Nephron (organoid): Measurements from ENCODE around the gene MYO1F.

Experiments used
- H3K27ac Mint-ChIP-seq, 3 experiments: 2 replicates each; pipeline ENCODE4 v1.8.0; 2020; ENCODE audit warnings: mixed read lengths in 3 of 3, mild to moderate bottlenecking in 2 of 3, moderate library complexity in 1 of 3
- H3K27me3 Mint-ChIP-seq: 2 replicates; pipeline ENCODE4 v1.8.0; 2021; ENCODE audit warnings: low read depth, mild to moderate bottlenecking, moderate library complexity, mixed read lengths
- H3K36me3 Mint-ChIP-seq: 2 replicates; pipeline ENCODE4 v1.8.0; 2020; ENCODE audit warnings: low read depth, mixed read lengths
- H3K4me1 Mint-ChIP-seq: 2 replicates; pipeline ENCODE4 v1.8.0; 2020; ENCODE audit warnings: mixed read lengths
- H3K4me3 Mint-ChIP-seq, 3 experiments: 2 replicates each; pipeline ENCODE4 v1.8.0; 2020; ENCODE audit warnings: mild to moderate bottlenecking in 3 of 3, mixed read lengths in 3 of 3, moderate library complexity in 2 of 3
- H3K9me3 Mint-ChIP-seq: 2 replicates; pipeline ENCODE4 v1.8.0; 2020; ENCODE audit warnings: mixed read lengths
- TF ChIP-seq, protein P1 (sequence below), 3 experiments: fragments of 200-600 bp; sonication (generic); IDR thresholded peaks; one replicate each; pipeline ENCODE4 v1.5.0; 2021; ENCODE audit warnings: antibody characterized with exemption in 3 of 3; ENCODE audit not compliant: unreplicated experiment in 3 of 3

The MYO1F gene

DNA sequence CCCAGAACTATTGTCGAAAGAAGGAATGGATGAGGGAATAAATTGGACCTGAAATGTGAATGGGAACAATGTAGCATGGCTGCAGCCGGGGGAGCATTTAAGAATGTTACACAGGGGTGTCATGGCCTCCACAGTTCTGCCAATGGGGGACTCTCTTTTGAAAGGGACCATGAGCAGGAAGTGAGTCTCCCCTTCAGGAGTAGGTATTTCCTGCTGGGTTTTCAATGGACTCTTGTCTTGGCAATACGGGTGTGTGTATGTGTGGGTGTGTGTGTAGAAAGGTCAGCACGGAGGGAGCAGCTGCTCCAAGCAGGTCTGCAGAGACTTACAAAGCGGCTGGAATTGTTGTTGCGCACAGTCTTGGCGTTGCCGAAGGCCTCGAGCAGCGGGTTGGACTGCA is 24.4 kb downstream of the MYO1F start:
- Mint-ChIP-seq H3K9me3 (no peaks in the 10 kb centered on the region), H3K4me1 (no peaks in the 10 kb centered on the region), H3K27me3 (no peaks in the 10 kb centered on the region), H3K36me3 (peaks cover 5% of the 10 kb centered on the region), H3K27ac (peak overlapping the region in 1 of 3 experiments; percentile 8), H3K4me3 (no peak overlapping the region)
- TF ChIP-seq, protein P1, sequence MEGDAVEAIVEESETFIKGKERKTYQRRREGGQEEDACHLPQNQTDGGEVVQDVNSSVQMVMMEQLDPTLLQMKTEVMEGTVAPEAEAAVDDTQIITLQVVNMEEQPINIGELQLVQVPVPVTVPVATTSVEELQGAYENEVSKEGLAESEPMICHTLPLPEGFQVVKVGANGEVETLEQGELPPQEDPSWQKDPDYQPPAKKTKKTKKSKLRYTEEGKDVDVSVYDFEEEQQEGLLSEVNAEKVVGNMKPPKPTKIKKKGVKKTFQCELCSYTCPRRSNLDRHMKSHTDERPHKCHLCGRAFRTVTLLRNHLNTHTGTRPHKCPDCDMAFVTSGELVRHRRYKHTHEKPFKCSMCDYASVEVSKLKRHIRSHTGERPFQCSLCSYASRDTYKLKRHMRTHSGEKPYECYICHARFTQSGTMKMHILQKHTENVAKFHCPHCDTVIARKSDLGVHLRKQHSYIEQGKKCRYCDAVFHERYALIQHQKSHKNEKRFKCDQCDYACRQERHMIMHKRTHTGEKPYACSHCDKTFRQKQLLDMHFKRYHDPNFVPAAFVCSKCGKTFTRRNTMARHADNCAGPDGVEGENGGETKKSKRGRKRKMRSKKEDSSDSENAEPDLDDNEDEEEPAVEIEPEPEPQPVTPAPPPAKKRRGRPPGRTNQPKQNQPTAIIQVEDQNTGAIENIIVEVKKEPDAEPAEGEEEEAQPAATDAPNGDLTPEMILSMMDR (IDR thresholded peaks at IDR 0.05; ENCODE audit: unreplicated experiment in 3 of 3): no peak

DNA sequence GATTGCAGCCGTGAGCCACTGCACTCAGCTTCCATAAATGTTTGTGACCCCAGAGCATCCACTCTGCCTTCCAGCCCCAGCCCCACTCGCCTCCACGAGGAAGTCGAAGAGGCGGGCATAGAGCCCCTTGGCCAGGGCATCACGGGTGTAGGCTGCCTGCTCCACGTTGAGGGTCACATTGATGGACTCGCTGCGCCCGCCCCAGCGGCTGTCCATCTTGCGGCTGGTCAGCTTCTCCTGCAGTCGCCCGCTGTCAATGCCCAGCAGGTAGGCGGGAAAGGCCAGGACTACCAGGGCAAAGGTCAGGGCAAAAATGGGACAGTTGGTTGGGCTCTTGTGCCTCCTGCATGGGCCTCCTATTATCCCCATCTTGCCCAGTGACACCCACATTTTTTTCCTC is 27.2 kb downstream of the MYO1F start:
- no peaks in the 10 kb centered on the region for H3K4me1 Mint-ChIP-seq
- H3K27ac Mint-ChIP-seq: no peak overlapping the region
- no peaks in the 10 kb centered on the region for H3K9me3 Mint-ChIP-seq
- no peaks in the 10 kb centered on the region for H3K27me3 Mint-ChIP-seq
- H3K36me3 Mint-ChIP-seq: peaks cover 25% of the 10 kb centered on the region
- TF ChIP-seq, protein P1 (IDR thresholded peaks at IDR 0.05; ENCODE audit: unreplicated experiment in 3 of 3): no peak
- no peak overlapping the region for H3K4me3 Mint-ChIP-seq

DNA sequence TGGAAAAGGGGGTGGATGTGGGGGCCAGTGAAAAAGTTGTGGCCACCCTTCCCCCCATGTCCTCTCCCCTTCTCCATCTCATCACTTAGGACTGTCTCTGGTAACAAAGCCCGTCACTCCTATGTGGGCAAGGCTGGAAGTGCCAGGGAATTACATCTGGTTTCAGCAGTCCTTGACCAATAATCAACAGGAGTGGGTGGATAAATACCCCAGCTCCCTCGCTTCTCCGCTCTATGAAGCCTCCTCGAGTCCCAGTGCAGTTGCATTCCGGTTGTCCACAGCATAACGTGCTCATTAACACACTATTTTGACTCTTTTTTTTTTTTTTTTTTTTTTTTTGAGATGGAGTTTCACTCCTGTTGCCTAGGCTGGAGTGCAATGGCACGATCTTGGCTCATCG is 31.5 kb downstream of the MYO1F start:
- Mint-ChIP-seq H3K27ac (no peak overlapping the region), H3K4me1 (no peaks in the 10 kb centered on the region), H3K9me3 (no peaks in the 10 kb centered on the region), H3K27me3 (no peaks in the 10 kb centered on the region), H3K4me3 (no peak overlapping the region), H3K36me3 (peaks cover 26% of the 10 kb centered on the region)
- TF ChIP-seq, protein P1 (IDR thresholded peaks at IDR 0.05; ENCODE audit: unreplicated experiment in 3 of 3): no peak

GRCh38 chr19:8544168-8544567 is 33.1 kb downstream of the MYO1F start:
- peaks cover 26% of the 10 kb centered on the region for H3K36me3 Mint-ChIP-seq
- H3K27me3 Mint-ChIP-seq: no peaks in the 10 kb centered on the region
- no peaks in the 10 kb centered on the region for H3K9me3 Mint-ChIP-seq
- TF ChIP-seq, protein P1 (IDR thresholded peaks at IDR 0.05; ENCODE audit: unreplicated experiment in 3 of 3): no peak
- no peaks in the 10 kb centered on the region for H3K4me1 Mint-ChIP-seq
- H3K27ac Mint-ChIP-seq: no peak overlapping the region
- H3K4me3 Mint-ChIP-seq: no peak overlapping the region

DNA sequence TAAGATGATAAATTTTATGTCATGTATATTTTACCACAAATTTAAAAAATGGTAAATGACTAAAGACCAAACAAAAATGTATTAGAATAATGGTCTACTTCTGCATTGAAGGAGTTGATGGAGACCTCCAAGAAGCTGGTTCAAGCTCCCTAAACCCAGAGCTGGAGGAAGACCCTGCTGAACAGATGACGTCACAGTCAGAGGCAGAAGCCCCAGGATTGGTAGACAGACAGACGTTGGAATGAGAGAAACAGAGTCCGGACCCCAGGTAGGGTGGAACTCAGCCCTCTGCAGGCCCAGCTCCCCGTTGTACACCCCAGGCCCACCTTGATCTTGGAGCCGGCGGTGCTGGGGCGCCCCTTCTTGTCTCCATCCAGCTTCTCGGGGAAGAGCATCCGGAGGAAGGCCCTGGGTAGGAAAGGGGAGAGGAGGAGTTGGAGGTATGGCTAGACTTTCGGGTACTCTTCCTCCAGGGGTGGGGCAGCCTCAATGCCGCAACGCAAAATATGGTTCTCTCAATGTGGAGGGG is 37.6 kb downstream of the MYO1F start:
- no peaks in the 10 kb centered on the region for H3K9me3 Mint-ChIP-seq
- H3K4me1 Mint-ChIP-seq: no peaks in the 10 kb centered on the region
- TF ChIP-seq, protein P1 (IDR thresholded peaks at IDR 0.05; ENCODE audit: unreplicated experiment in 3 of 3): no peak
- no peaks in the 10 kb centered on the region for H3K27me3 Mint-ChIP-seq
- H3K4me3 Mint-ChIP-seq: no peak overlapping the region
- no peaks in the 10 kb centered on the region for H3K36me3 Mint-ChIP-seq
- no peak overlapping the region for H3K27ac Mint-ChIP-seq

DNA sequence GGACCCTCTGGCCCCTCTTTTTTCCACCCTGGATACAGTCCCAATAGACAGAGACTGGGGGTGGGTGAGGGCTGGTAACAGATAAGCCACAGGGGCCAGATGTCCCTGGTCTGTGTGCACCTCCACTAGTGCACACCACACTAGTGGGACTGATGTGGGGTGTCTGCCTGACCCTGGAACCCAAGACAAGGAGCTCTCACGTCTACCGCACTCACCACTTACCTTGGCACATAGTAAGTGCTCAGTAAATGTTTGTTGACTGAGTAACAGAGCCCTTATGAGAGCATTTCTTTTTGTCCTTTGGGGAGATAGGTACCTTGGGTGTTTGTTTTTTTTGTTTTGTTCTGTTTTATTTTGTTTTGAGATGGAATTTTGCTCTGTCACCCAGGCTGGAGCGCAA is 40.1 kb downstream of the MYO1F start:
- Mint-ChIP-seq H3K4me3 (no peak overlapping the region), H3K27me3 (peaks cover 3% of the 10 kb centered on the region), H3K4me1 (no peaks in the 10 kb centered on the region), H3K9me3 (no peaks in the 10 kb centered on the region), H3K27ac (no peak overlapping the region), H3K36me3 (no peaks in the 10 kb centered on the region)
- TF ChIP-seq, protein P1 (IDR thresholded peaks at IDR 0.05; ENCODE audit: unreplicated experiment in 3 of 3): no peak
